Fibroblast of mammary gland (primary cell): ENCODE data around the gene DLG2.
"Not testable (repeated sequence)": the region's sequence is repeated elsewhere in the genome, so short reads cannot be mapped to it uniquely, and the experiment has no call there.

Source experiments
- DNase-seq: peaks from one replicate; pipeline ENCODE4 v3.0.0-alpha.2; 2010; ENCODE audit warnings: low read depth
- H3K4me3 ChIP-seq: 2 replicates; pipeline ENCODE4 v1.5.1; 2011; ENCODE audit warnings: low read depth, mild to moderate bottlenecking, low read length, moderate library complexity; ENCODE audit not compliant: control insufficient read depth
- TF ChIP-seq, protein P1 (sequence below): conservative IDR thresholded peaks from 2 replicates; pipeline ENCODE4 v1.5.1; 2011; ENCODE audit warnings: low read depth, low read length, inconsistent platforms; ENCODE audit not compliant: control insufficient read depth, insufficient read depth

DLG2 gene

DNA sequence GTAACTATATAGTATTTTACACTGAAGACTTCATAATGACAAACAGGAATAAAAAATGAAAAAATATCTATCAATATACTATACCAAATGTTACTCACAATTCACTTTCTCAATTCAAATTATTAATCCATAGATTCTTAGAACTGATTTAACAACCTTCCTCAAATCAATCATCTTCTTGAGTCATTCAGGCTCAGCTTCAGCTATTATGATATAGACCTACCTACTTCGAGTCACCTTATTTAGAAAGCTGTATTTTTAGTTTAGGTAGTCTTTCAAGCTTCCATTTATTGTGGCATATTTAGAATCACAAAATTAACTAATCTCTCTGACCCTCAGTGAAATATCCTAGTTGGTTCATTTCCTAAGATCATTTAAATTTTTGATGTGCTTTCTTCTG is 29.6 kb upstream of the DLG2 start:
- no peak for DNase-seq
- TF ChIP-seq, protein P1, sequence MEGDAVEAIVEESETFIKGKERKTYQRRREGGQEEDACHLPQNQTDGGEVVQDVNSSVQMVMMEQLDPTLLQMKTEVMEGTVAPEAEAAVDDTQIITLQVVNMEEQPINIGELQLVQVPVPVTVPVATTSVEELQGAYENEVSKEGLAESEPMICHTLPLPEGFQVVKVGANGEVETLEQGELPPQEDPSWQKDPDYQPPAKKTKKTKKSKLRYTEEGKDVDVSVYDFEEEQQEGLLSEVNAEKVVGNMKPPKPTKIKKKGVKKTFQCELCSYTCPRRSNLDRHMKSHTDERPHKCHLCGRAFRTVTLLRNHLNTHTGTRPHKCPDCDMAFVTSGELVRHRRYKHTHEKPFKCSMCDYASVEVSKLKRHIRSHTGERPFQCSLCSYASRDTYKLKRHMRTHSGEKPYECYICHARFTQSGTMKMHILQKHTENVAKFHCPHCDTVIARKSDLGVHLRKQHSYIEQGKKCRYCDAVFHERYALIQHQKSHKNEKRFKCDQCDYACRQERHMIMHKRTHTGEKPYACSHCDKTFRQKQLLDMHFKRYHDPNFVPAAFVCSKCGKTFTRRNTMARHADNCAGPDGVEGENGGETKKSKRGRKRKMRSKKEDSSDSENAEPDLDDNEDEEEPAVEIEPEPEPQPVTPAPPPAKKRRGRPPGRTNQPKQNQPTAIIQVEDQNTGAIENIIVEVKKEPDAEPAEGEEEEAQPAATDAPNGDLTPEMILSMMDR: no peak
- no peak overlapping the region for H3K4me3 ChIP-seq

- H3K4me3 ChIP-seq, DNase-seq: not testable (repeated sequence)
These were observed 27.2 kb upstream of the DLG2 start for GRCh38 chr11:85654343-85654742.

GRCh38 chr11:85652786-85653447 is 25.8 kb upstream of the DLG2 start:
- DNase-seq: no peak
- TF ChIP-seq, protein P1: no peak

GRCh38 chr11:85651118-85651517 is 24.0 kb upstream of the DLG2 start:
- TF ChIP-seq, protein P1: no peak
- DNase-seq: no peak
- no peak overlapping the region for H3K4me3 ChIP-seq

More at GRCh38 chr11:85652786-85653447, 25.8 kb upstream of the DLG2 start:
- H3K4me3 ChIP-seq: no peak overlapping the region

- peak; percentile 72 for DNase-seq
- TF ChIP-seq, protein P1: no peak
- H3K4me3 ChIP-seq: peak within 1 kb of the TSS; percentile 96
These were observed 20.6 kb upstream of the DLG2 start, which contains the start of gene TMEM126A for GRCh38 chr11:85647604-85648299. TSS of gene TMEM126A (plus strand) at chr11:85647967. CDS start at chr11:85650256, 2,289 bp downstream.

- TF ChIP-seq, protein P1: no peak
- no peak for DNase-seq
- H3K4me3 ChIP-seq: peak overlapping the region; percentile 96
These were observed 19.9 kb upstream of the DLG2 start for GRCh38 chr11:85647078-85647477.

DNA sequence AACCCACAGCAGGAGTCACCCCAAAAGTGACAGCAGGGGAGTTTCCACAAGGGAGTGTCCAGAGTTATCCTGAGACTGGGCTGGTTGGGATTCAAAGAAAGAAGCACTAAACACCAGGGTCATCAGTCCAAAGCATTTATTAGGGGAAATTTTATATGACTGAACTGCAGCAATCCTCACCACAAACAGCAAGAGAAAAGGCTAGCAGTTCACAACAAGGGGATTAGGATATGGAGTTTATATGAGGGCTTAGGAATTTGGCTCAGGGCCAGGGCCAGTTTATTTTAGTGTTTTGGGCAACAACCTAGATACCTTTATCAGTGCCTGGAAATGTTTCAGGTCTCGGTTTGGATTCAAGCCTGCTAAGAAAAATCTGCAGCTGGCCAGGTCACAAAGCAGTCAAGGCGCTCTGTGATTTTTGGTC is 16.1 kb upstream of the DLG2 start:
- no peak for DNase-seq
- TF ChIP-seq, protein P1: no peak
- H3K4me3 ChIP-seq: no peak overlapping the region
